ENCODE results near the gene CTXND1.

The CTXND1 gene

DNA sequence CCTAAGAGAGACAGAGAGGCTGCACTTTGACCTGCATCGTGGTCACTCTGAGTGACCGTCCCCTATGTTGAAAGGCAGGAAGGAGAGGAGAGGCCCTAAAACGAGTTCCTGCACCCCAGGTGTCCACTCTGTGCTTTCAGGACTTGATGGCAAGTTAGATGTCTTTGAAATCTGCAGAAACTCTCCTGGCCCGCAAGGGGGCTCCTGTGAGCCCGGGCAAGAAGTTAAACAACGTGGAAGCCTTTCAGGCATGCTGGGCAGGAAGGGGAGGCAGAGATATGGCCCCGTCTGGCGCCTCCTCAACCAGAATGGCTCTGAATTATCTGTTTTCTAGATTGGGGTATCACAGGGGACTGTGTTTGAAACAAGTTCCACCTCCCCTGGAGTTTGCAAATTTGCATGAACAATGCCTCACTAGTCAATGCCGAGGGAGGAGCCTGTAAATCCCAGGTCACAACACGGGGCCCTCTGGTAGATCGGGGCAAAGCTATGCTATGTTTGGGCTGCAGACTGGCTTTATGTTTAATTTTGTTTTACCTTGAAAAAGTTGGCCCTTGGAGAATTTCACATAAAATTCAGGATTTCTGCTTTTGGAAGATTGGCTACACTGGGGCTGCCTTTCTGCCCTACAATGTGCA, 9.8 kb downstream of the CTXND1 start:
- Histone ChIP-seq H3K36me3 (ENCODE audit: control insufficient read depth in 2 of 2, insufficient read depth in 2 of 2, low read length in 2 of 2) (no peaks in the 10 kb centered on the region), H3K27me3 (ENCODE audit: control insufficient read depth in 2 of 2, insufficient read depth in 2 of 2, low read length in 2 of 2) (peaks cover 3 to 4% of the 10 kb centered on the region in 2 donors), H3K27ac (ENCODE audit: low read depth in 2 of 2, low read length in 2 of 2) (no peak overlapping the region), H3K9me3 (ENCODE audit: control insufficient read depth in 2 of 2, low read length in 2 of 2) (no peaks in the 10 kb centered on the region), H3K4me1 (ENCODE audit: control insufficient read depth in 2 of 2, insufficient read depth in 2 of 2, low read length in 2 of 2) (no peaks in the 10 kb centered on the region), H3K9ac (ENCODE audit: low read depth in 1 of 2, low read length in 2 of 2) (no peak overlapping the region), H3K4me3 (ENCODE audit: low read length in 2 of 2) (no peak overlapping the region)

DNA sequence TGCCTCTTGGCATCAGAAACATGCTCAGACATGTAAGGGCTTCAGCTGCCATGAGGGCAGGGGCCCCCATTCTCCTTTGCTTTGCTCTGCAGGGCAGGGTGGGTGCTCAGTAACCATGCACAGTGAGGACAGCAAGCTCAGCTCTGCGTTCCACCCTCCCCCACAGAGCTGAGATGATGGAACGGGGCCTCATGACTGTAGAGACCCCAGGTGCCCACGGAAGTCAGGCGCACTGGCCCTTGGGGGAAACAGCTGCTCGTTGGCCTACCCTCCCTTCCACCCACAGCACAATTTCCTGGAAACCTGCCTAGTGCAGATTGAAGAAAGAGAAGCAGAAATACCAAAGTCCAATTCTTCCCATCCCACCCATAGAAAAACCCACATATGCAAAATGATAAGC, 10.5 kb downstream of the CTXND1 start:
- Histone ChIP-seq H3K9me3 (ENCODE audit: control insufficient read depth in 2 of 2, low read length in 2 of 2) (no peaks in the 10 kb centered on the region), H3K27me3 (ENCODE audit: control insufficient read depth in 2 of 2, insufficient read depth in 2 of 2, low read length in 2 of 2) (peaks cover 3 to 4% of the 10 kb centered on the region in 2 donors), H3K36me3 (ENCODE audit: control insufficient read depth in 2 of 2, insufficient read depth in 2 of 2, low read length in 2 of 2) (no peaks in the 10 kb centered on the region), H3K4me1 (ENCODE audit: control insufficient read depth in 2 of 2, insufficient read depth in 2 of 2, low read length in 2 of 2) (no peaks in the 10 kb centered on the region), H3K27ac (ENCODE audit: low read depth in 2 of 2, low read length in 2 of 2) (no peak overlapping the region), H3K4me3 (ENCODE audit: low read length in 2 of 2) (no peak overlapping the region), H3K9ac (ENCODE audit: low read depth in 1 of 2, low read length in 2 of 2) (no peak overlapping the region)

DNA sequence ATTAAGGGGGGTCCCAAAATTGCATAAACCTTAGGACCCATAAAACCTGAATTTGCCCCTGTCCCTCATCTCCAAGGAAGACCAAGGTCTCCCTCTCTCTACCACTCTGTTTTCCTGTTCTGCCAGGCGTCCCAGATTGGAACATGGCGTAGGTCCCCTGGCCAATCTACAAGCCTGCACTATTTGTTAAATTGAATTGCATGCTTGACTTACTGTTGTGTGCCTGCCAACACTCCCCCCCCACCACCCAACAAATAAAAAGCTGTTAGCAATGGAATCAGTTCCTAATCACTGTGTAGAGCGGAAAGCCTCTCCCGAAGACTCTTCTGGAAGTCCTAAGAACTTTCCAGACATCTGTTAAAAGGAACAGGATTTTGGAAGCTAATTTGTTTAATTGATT, 11.7 kb downstream of the CTXND1 start:
- no peak overlapping the region for H3K4me3 ChIP-seq (ENCODE audit: low read length in 2 of 2)
- no peaks in the 10 kb centered on the region for H3K9me3 ChIP-seq (ENCODE audit: control insufficient read depth in 2 of 2, low read length in 2 of 2)
- H3K4me1 ChIP-seq (ENCODE audit: control insufficient read depth in 2 of 2, insufficient read depth in 2 of 2, low read length in 2 of 2): no peaks in the 10 kb centered on the region
- H3K27ac ChIP-seq (ENCODE audit: low read depth in 2 of 2, low read length in 2 of 2): no peak overlapping the region
- H3K36me3 ChIP-seq (ENCODE audit: control insufficient read depth in 2 of 2, insufficient read depth in 2 of 2, low read length in 2 of 2): no peaks in the 10 kb centered on the region
- H3K9ac ChIP-seq (ENCODE audit: low read depth in 1 of 2, low read length in 2 of 2): no peak overlapping the region
- H3K27me3 ChIP-seq (ENCODE audit: control insufficient read depth in 2 of 2, insufficient read depth in 2 of 2, low read length in 2 of 2): peaks cover 0 to 4% of the 10 kb centered on the region in 2 donors

DNA sequence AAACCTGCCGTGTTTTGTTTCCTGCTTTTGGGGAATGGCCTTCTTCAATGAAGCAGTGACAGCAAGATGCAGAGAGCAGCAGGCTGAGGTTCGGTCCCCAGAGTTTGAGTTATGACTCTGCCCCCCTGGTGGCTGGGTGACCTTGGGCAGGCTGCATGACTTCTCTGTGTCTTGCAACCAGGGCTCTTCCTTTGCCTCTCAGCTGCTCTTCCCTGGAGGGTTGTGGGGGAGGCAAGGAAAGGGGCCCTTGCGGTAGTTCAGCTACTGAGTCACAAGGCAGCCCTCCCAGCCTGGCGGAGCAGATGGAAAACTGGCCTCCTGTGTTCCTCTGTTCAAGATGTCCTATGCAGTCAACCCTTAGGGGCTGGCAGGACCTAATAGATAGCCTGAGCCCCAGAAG, 17.1 kb downstream of the CTXND1 start:
- Histone ChIP-seq H3K27ac (ENCODE audit: low read depth in 2 of 2, low read length in 2 of 2) (no peak overlapping the region), H3K4me3 (ENCODE audit: low read length in 2 of 2) (no peak overlapping the region), H3K4me1 (ENCODE audit: control insufficient read depth in 2 of 2, insufficient read depth in 2 of 2, low read length in 2 of 2) (no peaks in the 10 kb centered on the region), H3K27me3 (ENCODE audit: control insufficient read depth in 2 of 2, insufficient read depth in 2 of 2, low read length in 2 of 2) (peaks cover 2 to 4% of the 10 kb centered on the region in 2 donors), H3K9ac (ENCODE audit: low read depth in 1 of 2, low read length in 2 of 2) (no peak overlapping the region), H3K36me3 (ENCODE audit: control insufficient read depth in 2 of 2, insufficient read depth in 2 of 2, low read length in 2 of 2) (no peaks in the 10 kb centered on the region), H3K9me3 (ENCODE audit: control insufficient read depth in 2 of 2, low read length in 2 of 2) (no peaks in the 10 kb centered on the region)

DNA sequence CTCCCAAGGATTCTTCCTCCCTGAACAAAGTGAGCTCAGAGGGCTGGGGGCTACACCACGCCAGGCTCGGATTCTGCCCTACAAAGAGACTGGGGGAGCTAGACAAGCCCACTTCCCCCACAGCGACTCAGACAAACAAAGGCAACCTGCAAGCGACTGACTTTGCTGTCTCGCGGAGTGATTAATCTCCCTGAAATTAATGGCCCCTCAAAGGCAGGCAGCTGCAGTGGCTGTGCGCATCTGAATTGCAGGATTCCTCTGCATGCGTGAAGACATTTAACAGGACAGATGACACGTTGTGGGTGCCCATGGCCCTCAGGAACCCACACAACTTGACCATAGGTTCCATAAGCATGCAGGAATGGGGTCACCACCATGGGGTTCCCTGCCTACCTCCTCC, 18.4 kb downstream of the CTXND1 start:
- Histone ChIP-seq H3K4me1 (ENCODE audit: control insufficient read depth in 2 of 2, insufficient read depth in 2 of 2, low read length in 2 of 2) (no peaks in the 10 kb centered on the region), H3K4me3 (ENCODE audit: low read length in 2 of 2) (no peak overlapping the region), H3K36me3 (ENCODE audit: control insufficient read depth in 2 of 2, insufficient read depth in 2 of 2, low read length in 2 of 2) (no peaks in the 10 kb centered on the region), H3K27me3 (ENCODE audit: control insufficient read depth in 2 of 2, insufficient read depth in 2 of 2, low read length in 2 of 2) (peaks cover under 1 to 2% of the 10 kb centered on the region in 2 donors), H3K9ac (ENCODE audit: low read depth in 1 of 2, low read length in 2 of 2) (no peak overlapping the region), H3K27ac (ENCODE audit: low read depth in 2 of 2, low read length in 2 of 2) (no peak overlapping the region), H3K9me3 (ENCODE audit: control insufficient read depth in 2 of 2, low read length in 2 of 2) (no peaks in the 10 kb centered on the region)

DNA sequence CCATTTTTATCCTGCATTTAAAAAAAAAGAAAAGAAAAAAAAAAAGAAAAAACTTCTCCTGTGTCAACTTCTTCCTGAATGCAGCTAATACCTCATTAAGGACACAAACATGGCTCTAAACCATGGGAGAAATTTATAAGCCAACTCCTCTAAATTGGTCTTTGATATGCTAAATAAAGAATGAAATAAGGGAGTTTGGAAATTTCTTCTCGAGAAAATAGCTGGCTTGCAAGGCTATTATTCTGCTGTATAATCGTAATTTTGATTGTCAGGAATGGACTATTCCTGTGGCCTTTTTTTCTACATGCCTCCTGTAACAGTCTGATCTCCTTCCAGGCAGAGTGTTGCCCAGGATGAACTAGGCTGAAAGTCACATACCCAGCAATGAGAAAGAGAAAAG, 20.6 kb downstream of the CTXND1 start:
- no peak overlapping the region for H3K4me3 ChIP-seq (ENCODE audit: low read length in 2 of 2)
- H3K27ac ChIP-seq (ENCODE audit: low read depth in 2 of 2, low read length in 2 of 2): no peak overlapping the region
- H3K9ac ChIP-seq (ENCODE audit: low read depth in 1 of 2, low read length in 2 of 2): no peak overlapping the region
- H3K4me1 ChIP-seq (ENCODE audit: control insufficient read depth in 2 of 2, insufficient read depth in 2 of 2, low read length in 2 of 2): no peaks in the 10 kb centered on the region
- no peaks in the 10 kb centered on the region for H3K36me3 ChIP-seq (ENCODE audit: control insufficient read depth in 2 of 2, insufficient read depth in 2 of 2, low read length in 2 of 2)
- H3K27me3 ChIP-seq (ENCODE audit: control insufficient read depth in 2 of 2, insufficient read depth in 2 of 2, low read length in 2 of 2): peaks cover 0 to 4% of the 10 kb centered on the region in 2 donors
- H3K9me3 ChIP-seq (ENCODE audit: control insufficient read depth in 2 of 2, low read length in 2 of 2): no peaks in the 10 kb centered on the region

DNA sequence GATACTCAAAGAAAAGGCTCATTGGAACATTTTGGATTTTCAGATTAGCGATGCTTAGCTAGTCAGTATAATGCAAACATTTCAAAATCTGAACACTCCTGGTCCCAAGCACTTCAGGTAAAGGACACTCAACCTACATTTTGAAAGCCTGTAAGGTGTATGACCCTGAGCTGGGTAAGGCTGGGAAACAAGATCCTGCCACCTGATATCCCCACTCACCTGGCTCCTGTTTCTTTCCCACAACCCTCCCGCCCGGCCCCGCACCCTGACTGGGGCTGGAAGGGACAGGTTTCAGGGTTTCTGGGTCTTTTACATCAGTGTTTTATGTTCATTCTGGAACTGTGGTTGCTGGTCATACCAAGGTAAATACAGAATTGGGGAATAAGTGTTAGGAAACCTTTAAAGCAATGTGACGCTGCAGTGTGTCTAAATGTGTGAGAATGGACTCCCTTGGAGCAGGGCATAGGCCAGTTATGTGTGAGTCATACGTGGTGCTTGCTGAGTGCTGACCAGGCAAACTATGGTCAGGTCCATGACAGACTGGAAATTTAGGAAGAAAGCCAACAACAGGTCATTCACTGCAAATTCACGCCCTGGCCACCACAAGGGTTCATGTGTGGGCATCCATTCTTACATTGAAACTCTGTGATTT, 22.9 kb downstream of the CTXND1 start:
- Histone ChIP-seq H3K4me1 (ENCODE audit: control insufficient read depth in 2 of 2, insufficient read depth in 2 of 2, low read length in 2 of 2) (no peaks in the 10 kb centered on the region), H3K36me3 (ENCODE audit: control insufficient read depth in 2 of 2, insufficient read depth in 2 of 2, low read length in 2 of 2) (no peaks in the 10 kb centered on the region), H3K9me3 (ENCODE audit: control insufficient read depth in 2 of 2, low read length in 2 of 2) (no peaks in the 10 kb centered on the region), H3K9ac (ENCODE audit: low read depth in 1 of 2, low read length in 2 of 2) (no peak overlapping the region), H3K27me3 (ENCODE audit: control insufficient read depth in 2 of 2, insufficient read depth in 2 of 2, low read length in 2 of 2) (peaks cover 0 to 8% of the 10 kb centered on the region in 2 donors), H3K27ac (ENCODE audit: low read depth in 2 of 2, low read length in 2 of 2) (no peak overlapping the region), H3K4me3 (ENCODE audit: low read length in 2 of 2) (no peak overlapping the region)

DNA sequence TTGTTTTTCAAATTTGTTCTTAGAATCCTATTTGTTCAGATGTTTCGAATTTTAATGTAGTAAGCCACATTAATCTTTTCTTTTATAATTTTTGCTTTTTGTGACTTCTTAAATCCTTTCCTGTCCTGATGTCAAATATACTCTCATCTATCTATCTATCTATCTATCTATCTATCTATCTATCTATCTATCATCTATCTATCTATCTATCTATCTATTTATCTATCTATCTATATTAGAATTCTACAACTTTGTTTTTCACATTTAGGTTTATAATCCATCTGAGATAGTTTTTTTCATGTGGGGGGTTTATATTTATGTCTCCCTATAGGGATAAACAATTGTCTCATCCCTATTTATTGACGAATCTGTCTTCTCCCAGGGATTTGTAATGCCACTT, 32.1 kb downstream of the CTXND1 start:
- no peak overlapping the region for H3K27ac ChIP-seq (ENCODE audit: low read depth in 2 of 2, low read length in 2 of 2)
- no peak overlapping the region for H3K9ac ChIP-seq (ENCODE audit: low read depth in 1 of 2, low read length in 2 of 2)
- no peaks in the 10 kb centered on the region for H3K4me1 ChIP-seq (ENCODE audit: control insufficient read depth in 2 of 2, insufficient read depth in 2 of 2, low read length in 2 of 2)
- H3K9me3 ChIP-seq (ENCODE audit: control insufficient read depth in 2 of 2, low read length in 2 of 2): no peaks in the 10 kb centered on the region
- H3K27me3 ChIP-seq (ENCODE audit: control insufficient read depth in 2 of 2, insufficient read depth in 2 of 2, low read length in 2 of 2): no peaks in the 10 kb centered on the region
- no peak overlapping the region for H3K4me3 ChIP-seq (ENCODE audit: low read length in 2 of 2)
- no peaks in the 10 kb centered on the region for H3K36me3 ChIP-seq (ENCODE audit: control insufficient read depth in 2 of 2, insufficient read depth in 2 of 2, low read length in 2 of 2)

DNA sequence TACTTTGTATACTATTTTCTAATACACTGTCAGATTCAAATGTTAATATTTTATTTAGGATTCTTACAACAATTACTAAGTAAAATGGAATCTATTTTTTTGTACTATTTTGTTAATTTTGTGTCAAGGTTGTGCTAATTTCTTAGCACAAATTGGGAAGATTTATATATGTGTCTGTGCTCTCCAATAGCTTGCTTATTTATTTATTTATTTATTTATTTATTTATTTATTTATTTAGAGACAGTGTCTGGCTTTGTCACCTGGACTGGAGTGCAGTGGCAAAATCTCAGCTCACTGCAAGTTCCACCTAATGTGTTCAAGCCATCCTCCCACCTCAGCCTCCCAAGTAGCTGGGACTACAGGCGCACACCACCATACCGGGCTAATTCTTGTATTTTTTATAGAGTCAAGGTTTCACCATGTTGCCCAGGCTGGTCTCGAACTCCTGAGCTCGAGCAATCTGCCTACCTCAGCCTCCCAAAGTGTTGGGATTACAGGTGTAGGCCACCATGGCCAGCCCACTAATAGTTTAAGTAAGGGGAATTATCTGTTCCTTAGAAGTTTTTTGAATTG, 34.6 kb downstream of the CTXND1 start:
- Histone ChIP-seq H3K9me3 (ENCODE audit: control insufficient read depth in 2 of 2, low read length in 2 of 2) (no peaks in the 10 kb centered on the region), H3K36me3 (ENCODE audit: control insufficient read depth in 2 of 2, insufficient read depth in 2 of 2, low read length in 2 of 2) (no peaks in the 10 kb centered on the region), H3K4me1 (ENCODE audit: control insufficient read depth in 2 of 2, insufficient read depth in 2 of 2, low read length in 2 of 2) (no peaks in the 10 kb centered on the region), H3K27ac (ENCODE audit: low read depth in 2 of 2, low read length in 2 of 2) (no peak overlapping the region), H3K4me3 (ENCODE audit: low read length in 2 of 2) (no peak overlapping the region), H3K27me3 (ENCODE audit: control insufficient read depth in 2 of 2, insufficient read depth in 2 of 2, low read length in 2 of 2) (no peaks in the 10 kb centered on the region), H3K9ac (ENCODE audit: low read depth in 1 of 2, low read length in 2 of 2) (no peak overlapping the region)

DNA sequence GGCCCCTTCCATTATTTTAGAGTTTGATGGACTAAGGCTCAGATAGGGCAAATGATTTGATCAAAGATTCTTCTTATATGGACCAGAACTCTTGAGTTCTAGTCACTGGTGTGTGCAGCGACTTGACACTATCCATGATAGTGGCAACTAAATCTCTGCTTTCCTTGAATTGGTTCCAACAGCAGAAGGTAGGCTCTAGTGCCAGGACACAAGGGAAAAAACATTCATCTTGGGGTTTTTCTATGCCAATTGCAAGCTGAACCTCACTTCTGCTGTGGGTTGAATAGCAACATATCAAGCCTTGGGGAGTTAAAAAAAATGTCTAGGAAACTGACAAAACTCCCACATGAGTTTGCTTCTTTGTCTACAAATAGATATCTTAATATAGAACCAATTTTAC, 35.1 kb downstream of the CTXND1 start:
- no peaks in the 10 kb centered on the region for H3K4me1 ChIP-seq (ENCODE audit: control insufficient read depth in 2 of 2, insufficient read depth in 2 of 2, low read length in 2 of 2)
- no peak overlapping the region for H3K27ac ChIP-seq (ENCODE audit: low read depth in 2 of 2, low read length in 2 of 2)
- no peaks in the 10 kb centered on the region for H3K27me3 ChIP-seq (ENCODE audit: control insufficient read depth in 2 of 2, insufficient read depth in 2 of 2, low read length in 2 of 2)
- no peaks in the 10 kb centered on the region for H3K9me3 ChIP-seq (ENCODE audit: control insufficient read depth in 2 of 2, low read length in 2 of 2)
- no peaks in the 10 kb centered on the region for H3K36me3 ChIP-seq (ENCODE audit: control insufficient read depth in 2 of 2, insufficient read depth in 2 of 2, low read length in 2 of 2)
- H3K4me3 ChIP-seq (ENCODE audit: low read length in 2 of 2): no peak overlapping the region
- H3K9ac ChIP-seq (ENCODE audit: low read depth in 1 of 2, low read length in 2 of 2): no peak overlapping the region

Measured in mucosa of rectum (tissue), 2 donors.